T1000 (cell line): ENCODE data around the gene COPE.

Source experiments
- DNase-seq: peaks from one replicate; lab custom pipeline; 2025; ENCODE audit warnings: mixed read lengths; lab: John Stamatoyannopoulos, UW

Gene COPE

GRCh38 chr19:18894254-18895037 is 24.7 kb downstream of the COPE start:
- DNase-seq: no peak

GRCh38 chr19:18893587-18894253 is 25.5 kb downstream of the COPE start:
- DNase-seq: no peak

GRCh38 chr19:18889949-18890745 is 29.0 kb downstream of the COPE start:
- no peak for DNase-seq

DNA sequence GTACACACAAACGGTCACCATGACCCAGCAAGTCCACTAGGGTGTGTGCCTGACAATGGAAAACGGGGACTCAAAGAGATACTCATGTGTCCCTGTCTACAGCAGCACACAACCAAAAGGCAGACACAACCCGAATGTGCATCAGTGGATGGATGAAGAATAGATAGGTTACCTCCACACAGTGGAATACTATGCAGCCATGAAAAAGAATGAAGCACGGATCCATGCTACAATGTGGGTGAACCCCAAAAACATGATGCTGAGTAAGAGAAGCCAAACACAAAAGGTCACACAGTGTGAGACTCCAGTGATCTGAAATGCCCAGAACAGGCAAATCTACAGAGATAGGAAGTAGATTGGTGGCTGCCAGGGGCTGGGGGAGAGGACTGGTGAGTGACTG is 32.2 kb downstream of the COPE start:
- no peak for DNase-seq

- no peak for DNase-seq
Measured at GRCh38 chr19:18883526-18884304, 35.5 kb downstream of the COPE start.

GRCh38 chr19:18881491-18881890 is 37.7 kb downstream of the COPE start:
- DNase-seq: no peak

- no peak for DNase-seq
Measured at GRCh38 chr19:18879579-18880373, 39.4 kb downstream of the COPE start.

DNA sequence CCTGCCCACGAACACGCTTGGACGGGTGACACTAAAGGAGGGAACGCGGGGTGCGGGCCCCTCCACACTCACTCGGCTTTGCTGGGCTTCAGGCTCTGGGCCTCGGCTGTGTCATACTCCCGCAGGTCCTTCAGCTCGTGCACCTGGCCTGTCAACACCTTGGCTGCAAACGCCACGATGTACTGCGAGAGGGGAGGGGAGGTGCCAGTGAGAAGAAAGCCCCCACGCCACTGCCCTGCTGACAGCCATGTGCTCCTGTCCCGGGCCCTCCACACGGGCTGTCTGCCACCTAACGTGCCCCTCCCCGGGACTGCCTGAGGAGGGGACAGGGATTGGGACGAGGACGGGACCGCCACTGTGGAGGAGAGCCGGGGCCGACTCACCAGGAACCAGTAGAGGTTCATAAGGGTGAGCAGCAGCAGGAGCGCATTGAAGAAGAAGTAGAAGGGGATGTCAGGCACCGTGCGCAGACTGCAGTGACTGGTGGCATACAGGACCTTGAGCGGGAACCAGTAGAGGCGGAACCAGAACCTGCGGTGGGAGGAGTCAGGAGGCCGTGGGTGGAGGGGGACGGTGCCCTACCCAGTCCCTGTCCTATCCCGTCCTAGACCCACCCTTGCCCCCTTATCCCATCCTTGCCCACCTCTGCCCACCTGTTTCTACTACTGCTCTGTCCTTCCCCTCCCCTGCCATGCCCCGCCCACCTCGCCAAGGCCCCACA is 40.2 kb downstream of the COPE start:
- no peak for DNase-seq

- no peak for DNase-seq
Measured at GRCh38 chr19:18878058-18878797, 41.0 kb downstream of the COPE start.

DNA sequence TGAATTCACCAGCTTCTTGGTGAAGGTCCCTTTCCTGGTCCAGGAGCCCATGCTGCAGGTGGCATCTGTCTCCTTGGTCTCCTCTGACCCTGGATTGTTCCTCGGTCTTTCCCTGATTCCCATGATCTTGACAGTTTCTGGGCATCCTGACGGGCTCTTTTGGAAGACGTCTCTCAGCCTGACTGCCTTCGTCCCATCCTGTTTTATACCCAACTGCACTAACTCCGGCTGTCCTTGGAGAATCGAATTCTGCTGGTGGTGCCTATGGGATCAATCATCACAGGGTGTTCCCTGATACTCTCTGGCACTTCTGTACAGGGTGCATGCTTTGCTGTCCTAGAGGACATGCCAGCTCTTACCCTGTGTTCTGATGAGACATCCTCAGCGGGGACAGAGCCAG is 42.3 kb downstream of the COPE start:
- no peak for DNase-seq

GRCh38 chr19:18875726-18876125 is 43.5 kb downstream of the COPE start:
- DNase-seq: no peak

DNA sequence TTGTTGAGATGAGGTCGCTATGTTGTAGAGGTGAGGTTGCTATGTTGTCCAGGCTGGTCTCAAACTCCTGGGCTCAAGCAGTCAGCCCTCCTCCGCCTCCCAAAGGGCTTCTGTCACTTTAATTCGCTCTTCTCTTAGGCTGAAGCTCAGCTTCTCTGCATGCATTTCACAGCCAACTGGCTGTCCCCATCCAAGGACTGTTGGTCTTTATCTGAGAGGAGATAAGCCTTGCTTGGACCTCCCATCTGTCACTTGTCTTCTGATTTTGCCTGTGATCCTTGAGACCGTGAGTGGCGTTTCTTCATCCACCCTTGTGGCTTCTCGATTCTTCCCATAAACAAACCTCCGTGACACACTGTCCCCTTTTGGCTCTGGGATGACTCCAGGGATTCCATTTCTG is 47.6 kb downstream of the COPE start:
- DNase-seq: no peak

- DNase-seq: no peak
Measured at GRCh38 chr19:18870531-18871172, 48.5 kb downstream of the COPE start.

GRCh38 chr19:18869781-18870530 is 49.2 kb downstream of the COPE start:
- DNase-seq: no peak

GRCh38 chr19:18869023-18869618 is 50.1 kb downstream of the COPE start:
- DNase-seq: no peak

GRCh38 chr19:18868380-18869022 is 50.7 kb downstream of the COPE start:
- no peak for DNase-seq

DNA sequence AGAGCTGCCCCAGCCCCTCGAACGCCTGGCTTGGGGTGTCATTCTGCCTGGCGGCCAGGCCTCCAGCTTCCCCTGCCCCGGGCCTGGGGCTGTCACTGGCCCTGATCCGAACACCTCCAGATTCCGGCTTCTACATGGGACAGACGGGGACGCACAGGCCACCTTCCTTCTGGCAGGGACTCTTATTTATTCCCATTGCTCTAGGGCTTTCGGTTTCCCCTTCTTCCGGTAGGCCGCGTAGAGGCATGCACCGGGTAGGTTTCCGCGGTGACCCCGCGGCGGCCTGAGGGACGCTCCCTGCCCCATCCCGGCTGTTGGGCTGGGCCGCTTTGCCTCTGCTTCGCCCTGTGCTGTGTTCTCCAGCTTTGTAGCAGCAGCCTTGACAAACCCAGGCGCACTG is 51.4 kb downstream of the COPE start:
- no peak for DNase-seq

DNA sequence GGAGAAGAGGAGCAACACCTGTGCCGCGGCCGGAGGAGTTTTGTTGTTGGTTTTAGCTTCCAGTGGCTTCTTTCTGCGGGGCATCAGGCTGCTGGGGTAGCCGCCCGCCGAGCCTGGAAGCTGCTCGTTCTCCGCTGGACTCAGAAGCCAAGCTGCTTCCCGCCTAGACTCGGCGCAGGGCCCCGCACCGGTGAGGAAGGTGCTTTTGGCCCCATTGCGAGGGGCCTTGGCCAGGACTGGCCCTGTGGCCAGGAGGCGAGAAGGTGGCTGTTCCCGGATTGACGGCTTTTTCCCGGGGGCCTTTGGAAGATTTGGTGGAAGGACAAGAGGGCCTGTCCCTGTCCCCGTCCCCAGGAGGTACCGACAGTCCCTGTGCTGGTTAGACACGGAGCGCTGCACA is 52.0 kb downstream of the COPE start:
- DNase-seq: no peak
